Loucy (cell line): ENCODE data around the gene RTCA.

Source experiments
- H2AFZ ChIP-seq: fragments of 200-600 bp; sonication (generic); 2 replicates; pipeline ENCODE4 v1.6.0; 2016; ENCODE audit warnings: antibody characterized with exemption, mild to moderate bottlenecking, low read length, moderate library complexity
- H3F3A ChIP-seq: fragments of 200-600 bp; 2 replicates; pipeline ENCODE4 v1.6.0; 2016; ENCODE audit warnings: antibody characterized with exemption, low read depth, mild to moderate bottlenecking
- H3K27me3 ChIP-seq: fragments of 200-600 bp; sonication (generic); 2 replicates; pipeline ENCODE4 v1.6.1; 2014; ENCODE audit warnings: low read length, mild to moderate bottlenecking; ENCODE audit not compliant: insufficient read depth, poor library complexity, severe bottlenecking
- H3K36me3 ChIP-seq: fragments of 200-600 bp; sonication (generic); 2 replicates; pipeline ENCODE4 v1.6.1; 2016; ENCODE audit warnings: low read length; ENCODE audit not compliant: insufficient read depth
- H3K4me1 ChIP-seq: fragments of 200-600 bp; sonication (generic); 2 replicates; pipeline ENCODE4 v1.5.1; 2014; ENCODE audit warnings: low read length, mild to moderate bottlenecking; ENCODE audit not compliant: insufficient read depth, poor library complexity, severe bottlenecking
- H3K4me2 ChIP-seq: fragments of 200-600 bp; sonication (generic); 2 replicates; pipeline ENCODE4 v1.6.0; 2014; ENCODE audit warnings: antibody characterized with exemption, low read length, low read depth, mild to moderate bottlenecking; ENCODE audit not compliant: poor library complexity, severe bottlenecking
- H3K4me3 ChIP-seq: fragments of 200-600 bp; sonication (generic); 2 replicates; pipeline ENCODE4 v1.5.1; 2014; ENCODE audit warnings: low read length, mild to moderate bottlenecking, mixed read lengths; ENCODE audit not compliant: poor library complexity, severe bottlenecking
- H3K79me2 ChIP-seq: fragments of 200-600 bp; sonication (generic); 2 replicates; pipeline ENCODE4 v1.6.1; 2014; ENCODE audit warnings: low read length; ENCODE audit not compliant: insufficient read depth
- H3K9ac ChIP-seq: fragments of 200-600 bp; sonication (generic); 2 replicates; pipeline ENCODE4 v1.6.0; 2014; ENCODE audit warnings: mild to moderate bottlenecking, low read depth, low read length, moderate library complexity; ENCODE audit not compliant: poor library complexity, severe bottlenecking
- H3K9me2 ChIP-seq: fragments of 200-600 bp; sonication (generic); replicated peaks from 2 replicates; pipeline ENCODE4 v1.6.1; 2016; ENCODE audit warnings: low read depth, low read length, mixed read lengths
- H3K9me3 ChIP-seq: fragments of 200-600 bp; sonication (generic); 2 replicates; pipeline ENCODE4 v1.6.1; 2014; ENCODE audit warnings: mild to moderate bottlenecking, antibody characterized with exemption, low read length, low read depth; ENCODE audit not compliant: insufficient read depth
- H4K20me1 ChIP-seq: fragments of 200-600 bp; sonication (generic); 2 replicates; pipeline ENCODE4 v1.6.0; 2014; ENCODE audit warnings: antibody characterized with exemption, low read length, mild to moderate bottlenecking; ENCODE audit not compliant: insufficient read depth, poor library complexity, severe bottlenecking
- CTCF ChIP-seq: fragments of 200-600 bp; sonication (generic); conservative IDR thresholded peaks from 2 replicates; pipeline ENCODE4 v1.5.1; 2014; ENCODE audit warnings: mild to moderate bottlenecking, antibody characterized with exemption, low read length
- EZH2phosphoT487 ChIP-seq: fragments of 200-600 bp; IDR thresholded peaks from 2 replicates; pipeline ENCODE4 v1.6.1; 2018; ENCODE audit warnings: antibody characterized with exemption, mild to moderate bottlenecking, moderate library complexity, borderline replicate concordance

Gene RTCA

GRCh38 chr1:100249537-100250257 is 16.3 kb upstream of the RTCA start, which contains the start of gene DBT:
Gene DBT (minus strand): TSS chr1:100249834. CDS start chr1:100249820, 14 bp downstream.
- Histone ChIP-seq H3K9ac (peak within 1 kb of the TSS; percentile 91), H3K4me1 (peaks cover 24% of the 10 kb centered on the region), H3K4me2 (peak within 1 kb of the TSS; percentile 88), H3K27me3 (no peaks in the 10 kb centered on the region), H4K20me1 (no peaks in the 10 kb centered on the region), H3F3A (peaks cover 3% of the 10 kb centered on the region; the same call in 1 of the 2 replicates), H3K4me3 (peak within 1 kb of the TSS; percentile 94), H3K9me2 (no peaks in the 10 kb centered on the region), H2AFZ (peak within 1 kb of the TSS; percentile 93), H3K79me2 (peaks cover 17% of the 10 kb centered on the region), H3K36me3 (no peaks in the 10 kb centered on the region), H3K9me3 (no peaks in the 10 kb centered on the region)
- TF ChIP-seq CTCF: no peak
- TF ChIP-seq EZH2phosphoT487: no peak

DNA sequence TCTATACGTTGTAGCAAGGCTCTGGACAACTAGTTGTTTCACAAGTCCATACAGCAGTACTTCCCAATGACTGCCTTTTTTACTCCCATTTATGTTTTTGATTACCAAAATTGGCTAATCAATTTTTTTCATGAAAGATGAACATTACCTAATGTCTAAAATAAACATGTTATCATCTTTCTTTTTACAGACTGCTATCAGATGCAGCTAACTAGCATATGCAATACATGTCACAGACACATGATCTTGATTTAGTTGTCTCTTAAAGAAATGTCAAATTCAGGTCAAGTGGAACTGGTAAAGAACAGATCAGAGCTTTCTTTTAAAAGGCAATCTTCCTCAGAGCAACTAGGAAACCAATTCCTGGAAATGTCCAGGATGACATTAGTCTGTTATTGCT is 15.8 kb upstream of the RTCA start:
- Histone ChIP-seq H4K20me1 (no peaks in the 10 kb centered on the region), H3F3A (peaks cover 3% of the 10 kb centered on the region; the same call in 1 of the 2 replicates), H3K9ac (peak overlapping the region; percentile 91), H3K4me1 (peaks cover 24% of the 10 kb centered on the region), H3K36me3 (no peaks in the 10 kb centered on the region), H3K4me3 (peak overlapping the region; percentile 94), H3K9me2 (no peaks in the 10 kb centered on the region), H3K79me2 (peaks cover 17% of the 10 kb centered on the region), H3K9me3 (no peaks in the 10 kb centered on the region), H3K27me3 (no peaks in the 10 kb centered on the region), H2AFZ (peak overlapping the region; percentile 93), H3K4me2 (peak overlapping the region; percentile 88)
- no peak for TF ChIP-seq CTCF
- TF ChIP-seq EZH2phosphoT487: no peak

DNA sequence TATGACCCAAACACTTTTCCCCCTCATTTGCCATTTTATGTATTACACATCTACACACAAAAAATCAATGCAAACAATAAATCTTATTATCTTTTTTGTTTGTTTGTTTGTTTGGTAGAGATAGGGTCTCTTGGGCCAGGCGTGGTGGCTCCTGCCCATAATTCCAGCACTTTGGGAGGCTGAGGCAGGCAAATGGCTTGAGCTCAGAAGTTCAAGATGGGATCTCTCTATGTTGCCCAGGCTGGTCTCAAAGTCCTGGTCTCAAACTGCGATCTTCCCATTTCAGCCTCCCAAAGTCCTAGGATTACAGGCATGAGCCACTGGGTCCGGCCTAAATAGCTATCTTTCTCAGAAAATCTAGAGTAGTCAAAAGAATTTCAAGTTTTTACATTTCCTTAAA is 15.2 kb upstream of the RTCA start:
- peaks cover 24% of the 10 kb centered on the region for H3K4me1 ChIP-seq
- TF ChIP-seq CTCF (no peak), EZH2phosphoT487 (no peak)
- no peak overlapping the region for H2AFZ ChIP-seq

More for the DNA sequence above, 15.2 kb upstream of the RTCA start:
- Histone ChIP-seq H3F3A (peaks cover 3% of the 10 kb centered on the region; the same call in 1 of the 2 replicates), H3K9me3 (no peaks in the 10 kb centered on the region), H3K9me2 (no peaks in the 10 kb centered on the region), H3K4me3 (no peak overlapping the region), H4K20me1 (no peaks in the 10 kb centered on the region), H3K4me2 (no peak overlapping the region), H3K27me3 (no peaks in the 10 kb centered on the region), H3K36me3 (no peaks in the 10 kb centered on the region), H3K79me2 (peaks cover 17% of the 10 kb centered on the region), H3K9ac (no peak overlapping the region)
